Measurements from ENCODE around the gene SLC5A11. TPM values are rescaled to one million over a fixed set of nuclear protein-coding genes. Genes with fewer than 3 reads are reported as not detected.
"Not testable (repeated sequence)": the region's sequence is repeated elsewhere in the genome, so short reads cannot be mapped to it uniquely, and the experiment has no call there.

SLC5A11 gene
- polyA plus RNA-seq (ENCODE audit: insufficient read length) = 0.10 TPM

GRCh38 chr16:24845726-24846547, at the start of gene SLC5A11:
SLC5A11 (plus strand) TSS chr16:24845963; CDS start chr16:24858644, 12,681 bp downstream.
- DNase-seq = no peak

GRCh38 chr16:24800586-24800985, 45.2 kb upstream of the SLC5A11 start:
- no peak for DNase-seq

GRCh38 chr16:24801761-24802302, 43.9 kb upstream of the SLC5A11 start:
- DNase-seq = no peak

- DNase-seq = no peak
Measured at GRCh38 chr16:24805484-24805883, 40.3 kb upstream of the SLC5A11 start.

GRCh38 chr16:24807301-24807700, 38.5 kb upstream of the SLC5A11 start:
- DNase-seq = no peak

GRCh38 chr16:24810951-24811843, 34.6 kb upstream of the SLC5A11 start:
- no peak for DNase-seq

- not testable (repeated sequence) for DNase-seq
Measured at GRCh38 chr16:24812813-24813212, 33.0 kb upstream of the SLC5A11 start.

GRCh38 chr16:24815021-24815420, 30.7 kb upstream of the SLC5A11 start:
- no peak for DNase-seq

GRCh38 chr16:24816688-24817087, 29.1 kb upstream of the SLC5A11 start:
- no peak for DNase-seq

GRCh38 chr16:24819462-24820040, 26.2 kb upstream of the SLC5A11 start:
- no peak for DNase-seq

GRCh38 chr16:24820522-24820921, 25.2 kb upstream of the SLC5A11 start:
- no peak for DNase-seq

GRCh38 chr16:24821129-24821528, 24.6 kb upstream of the SLC5A11 start:
- DNase-seq = no peak

- no peak for DNase-seq
Measured at GRCh38 chr16:24822542-24822941, 23.2 kb upstream of the SLC5A11 start.

- DNase-seq = no peak
Measured at GRCh38 chr16:24822974-24823373, 22.8 kb upstream of the SLC5A11 start.

GRCh38 chr16:24825696-24826095, 20.1 kb upstream of the SLC5A11 start:
- no peak for DNase-seq

GRCh38 chr16:24826096-24826690, 19.6 kb upstream of the SLC5A11 start:
- DNase-seq = no peak

GRCh38 chr16:24826817-24827566, 18.8 kb upstream of the SLC5A11 start:
- no peak for DNase-seq

GRCh38 chr16:24829153-24829552, 16.6 kb upstream of the SLC5A11 start:
- DNase-seq = no peak

GRCh38 chr16:24833352-24833751, 12.4 kb upstream of the SLC5A11 start:
- DNase-seq = no peak

GRCh38 chr16:24834459-24835335, 11.1 kb upstream of the SLC5A11 start:
- DNase-seq = no peak

GRCh38 chr16:24836836-24837235, 8.9 kb upstream of the SLC5A11 start:
- no peak for DNase-seq

Data from hindlimb muscle (tissue), 1 donor.